WTC11 (cell line): ENCODE results near the gene TRAIP. TPM values are rescaled to one million over a fixed set of nuclear protein-coding genes. Genes with fewer than 3 reads are reported as not detected.

ENCODE experiments used
- ATAC-seq: fragments of 200-7000 bp; cut with Tn5 transposase; 2 replicates; pipeline ENCODE4 v1.10.0; 2021; ENCODE audit warnings: mild to moderate bottlenecking, moderate library complexity
- CTCF ChIA-PET: fragments of 300-600 bp; sonication (Branson Sonifier 250); formaldehyde crosslinking; loops from one replicate; lab custom pipeline; 2021; ENCODE audit warnings: antibody characterized with exemption; lab: Charles Lee
- POLR2A ChIA-PET: fragments of 350-600 bp; sonication (Branson Sonifier 250); formaldehyde crosslinking; loops from one replicate; lab custom pipeline; 2021; ENCODE audit warnings: antibody characterized with exemption; lab: Charles Lee
- DNase-seq: peaks from one replicate; pipeline ENCODE4 v3.0.0; 2021; ENCODE audit warnings: low spot score
- H3K27ac Mint-ChIP-seq: 2 replicates; pipeline ENCODE4 v1.8.0; 2021; ENCODE audit warnings: mixed read lengths
- H3K27me3 Mint-ChIP-seq: 2 replicates; pipeline ENCODE4 v1.8.0; 2021; ENCODE audit warnings: low read depth, mild to moderate bottlenecking, moderate library complexity, mixed read lengths
- H3K36me3 Mint-ChIP-seq: 2 replicates; pipeline ENCODE4 v1.8.0; 2021; ENCODE audit warnings: mixed read lengths
- H3K4me1 Mint-ChIP-seq: 2 replicates; pipeline ENCODE4 v1.8.0; 2022; ENCODE audit warnings: mixed read lengths
- H3K4me3 Mint-ChIP-seq: 2 replicates; pipeline ENCODE4 v1.8.0; 2021; ENCODE audit warnings: mild to moderate bottlenecking, moderate library complexity, mixed read lengths
- H3K9me3 Mint-ChIP-seq: 2 replicates; pipeline ENCODE4 v1.8.0; 2021; ENCODE audit warnings: mixed read lengths
- CBFB ChIP-seq: sonication (generic); formaldehyde crosslinking; IDR thresholded peaks from 2 replicates; pipeline ENCODE4 v1.8.1; 2022; ENCODE audit warnings: mild to moderate bottlenecking, low read depth, missing genetic modification reagents
- EMX1 ChIP-seq: fragments of 250-450 bp; sonication (Bioruptor Pico); IDR thresholded peaks from 2 replicates; pipeline ENCODE4 v1.8.0; 2021; ENCODE audit warnings: mild to moderate bottlenecking
- FOXJ3 ChIP-seq: sonication (generic); formaldehyde crosslinking; IDR thresholded peaks from 2 replicates; pipeline ENCODE4 v1.9.0; 2021; ENCODE audit warnings: missing genetic modification reagents, mild to moderate bottlenecking, borderline replicate concordance
- TEAD1 ChIP-seq: sonication (generic); formaldehyde crosslinking; IDR thresholded peaks from 2 replicates; pipeline ENCODE4 v1.8.0; 2022; ENCODE audit warnings: mild to moderate bottlenecking, missing genetic modification reagents
- TEAD4 ChIP-seq: sonication (generic); formaldehyde crosslinking; IDR thresholded peaks from 2 replicates; pipeline ENCODE4 v1.8.0; 2022; ENCODE audit warnings: mild to moderate bottlenecking, missing genetic modification reagents
- ZNF317 ChIP-seq: sonication (generic); formaldehyde crosslinking; IDR thresholded peaks from 2 replicates; pipeline ENCODE4 v1.8.1; 2023; ENCODE audit warnings: low read depth, mild to moderate bottlenecking, moderate library complexity, missing genetic modification reagents, borderline replicate concordance
- ZNF671 ChIP-seq: fragments of 250-450 bp; sonication (Bioruptor Pico); IDR thresholded peaks from 2 replicates; pipeline ENCODE4 v1.8.0; 2021; ENCODE audit warnings: mild to moderate bottlenecking
- total RNA-seq: library from RNA; stranded (reverse); gene quantifications from 3 replicates; pipeline ENCODE4 v1.2.3, GENCODE V29; 2021
- TF ChIP-seq, protein P1 (sequence below): sonication (generic); formaldehyde crosslinking; IDR thresholded peaks from 2 replicates; pipeline ENCODE4 v1.8.0; 2023; ENCODE audit warnings: missing genetic modification reagents
- TF ChIP-seq, protein P2 (sequence below): fragments of 250-450 bp; sonication (Bioruptor Pico); IDR thresholded peaks from 2 replicates; pipeline ENCODE4 v1.9.0; 2021; ENCODE audit warnings: moderate library complexity, mild to moderate bottlenecking, inconsistent platforms, borderline replicate concordance
- TF ChIP-seq, protein P3 (sequence below): fragments of 250-450 bp; sonication (Bioruptor Pico); IDR thresholded peaks from 2 replicates; pipeline ENCODE4 v2.1.2; 2022; ENCODE audit warnings: mild to moderate bottlenecking, moderate library complexity
- TF ChIP-seq, protein P4 (sequence below): sonication (generic); formaldehyde crosslinking; IDR thresholded peaks from 2 replicates; pipeline ENCODE4 v1.8.0; 2023; ENCODE audit warnings: missing genetic modification reagents, mild to moderate bottlenecking, borderline replicate concordance
- TF ChIP-seq, protein P5 (sequence below): sonication (generic); formaldehyde crosslinking; IDR thresholded peaks from 2 replicates; pipeline ENCODE4 v1.8.1; 2022; ENCODE audit warnings: low read depth, mild to moderate bottlenecking, moderate library complexity, missing genetic modification reagents, borderline replicate concordance
- TF ChIP-seq, protein P6 (sequence below): sonication (generic); formaldehyde crosslinking; IDR thresholded peaks from 2 replicates; pipeline ENCODE4 v1.8.1; 2023; ENCODE audit warnings: mild to moderate bottlenecking, moderate library complexity, missing genetic modification reagents

Gene TRAIP
- total RNA-seq, 1 experiment from 2014 or later = 25.9 TPM

DNA sequence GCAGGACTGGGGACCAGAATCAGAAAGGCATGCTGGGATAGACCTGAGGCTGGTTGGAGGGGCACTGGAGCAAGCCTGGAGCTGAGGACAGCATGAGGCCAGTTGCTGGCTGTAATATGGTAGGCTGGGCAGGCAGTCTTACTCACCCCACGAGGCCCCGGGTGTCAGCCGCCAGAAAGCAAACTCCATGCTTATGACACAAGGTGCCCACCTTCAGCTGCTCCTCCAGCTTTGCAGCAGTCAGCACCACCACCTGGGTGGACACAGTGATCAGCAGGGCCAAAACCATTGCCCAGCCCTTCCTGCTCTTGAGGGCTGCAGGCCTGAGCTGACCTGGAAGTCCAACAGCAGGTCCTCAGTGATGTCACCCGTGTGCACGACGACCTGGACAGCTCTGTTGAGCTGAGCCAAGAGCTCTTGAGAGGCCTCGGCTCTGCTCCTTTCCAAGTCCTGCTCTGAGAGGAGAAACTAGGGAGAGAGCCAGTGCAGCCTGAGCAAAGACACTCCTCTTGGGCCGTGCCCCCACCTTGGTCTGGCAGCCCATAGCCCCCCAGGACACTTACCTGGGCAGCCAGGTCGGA lies 43.4 kb downstream of the TRAIP start:
- H3K9me3 Mint-ChIP-seq = no peaks in the 10 kb centered on the region
- H3K27ac Mint-ChIP-seq = no peak overlapping the region
- H3K27me3 Mint-ChIP-seq = no peaks in the 10 kb centered on the region
- no peaks in the 10 kb centered on the region for H3K36me3 Mint-ChIP-seq
- no peak overlapping the region for H3K4me3 Mint-ChIP-seq
- no peak for DNase-seq
- POLR2A ChIA-PET = no interaction called here
- CTCF ChIA-PET = interaction anchor here (1.2 to 2.5 kb wide), 4 partner anchors 10 to 94 kb away, joined by 4 to 12 read pairs (median 6); partner anchors contain the start of genes AMIGO3 and INKA1
- TF ChIP-seq EMX1 (CRISPR knock-in tag) = no peak
- TF ChIP-seq, all 79 proteins: peak for 0
- H3K4me1 Mint-ChIP-seq = no peaks in the 10 kb centered on the region
- ATAC-seq = no peak

DNA sequence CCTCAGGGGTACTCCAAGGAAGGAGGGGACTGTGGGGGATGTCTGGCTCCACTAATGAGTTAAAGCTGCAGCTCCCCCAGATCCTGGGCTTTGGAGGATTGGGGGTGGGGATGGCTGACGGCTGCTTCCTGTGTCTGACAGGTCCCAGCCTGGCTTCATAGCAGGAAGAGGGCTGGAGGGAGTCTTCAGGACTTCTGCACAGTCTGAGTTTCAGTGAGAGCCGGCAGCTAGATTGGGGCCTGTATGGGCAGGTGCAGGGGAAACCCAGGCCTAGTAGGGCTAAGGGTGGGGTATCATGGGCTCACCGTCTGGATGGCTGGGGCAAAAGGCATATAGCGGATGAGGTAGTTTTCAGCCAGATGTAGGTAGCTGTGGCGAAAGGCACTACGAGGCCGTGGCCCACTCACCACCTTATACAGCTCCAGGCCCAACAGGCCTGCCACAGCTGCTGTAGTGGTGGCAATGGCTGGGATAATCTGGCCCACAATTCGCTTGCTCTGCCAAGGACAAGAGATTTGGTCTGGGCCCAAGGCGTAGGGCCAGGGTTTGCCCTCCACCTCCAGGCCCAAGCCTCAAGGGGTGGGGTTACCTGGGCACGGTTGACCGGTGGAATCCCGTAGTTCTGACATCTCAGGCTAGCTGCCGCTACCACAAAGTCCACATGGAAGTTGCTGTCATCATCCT lies 48.8 kb downstream of the TRAIP start:
- Mint-ChIP-seq H3K27ac (peak overlapping the region; percentile 83; the same call in 1 of the 2 replicates), H3K4me1 (peaks cover 35% of the 10 kb centered on the region), H3K27me3 (peaks cover 17% of the 10 kb centered on the region), H3K36me3 (no peaks in the 10 kb centered on the region), H3K4me3 (no peak overlapping the region), H3K9me3 (no peaks in the 10 kb centered on the region)
- ChIA-PET CTCF (interaction anchor here (1.3 to 7.4 kb wide), 4 partner anchors 32 to 136 kb away, joined by 3 to 207 read pairs (median 60); no protein-coding TSS in a partner anchor), POLR2A (interaction anchor here (1.0 kb wide), 1 partner anchor 31 kb away, joined by 4 read pairs; no protein-coding TSS in a partner anchor)
- TF ChIP-seq TEAD4 (CRISPR knock-in tag) (no peak), TEAD1 (CRISPR knock-in tag) (no peak), ZNF671 (CRISPR knock-in tag) (no peak), ZNF317 (CRISPR knock-in tag) (no peak), FOXJ3 (CRISPR knock-in tag) (no peak), CBFB (CRISPR knock-in tag) (no peak)
- TF ChIP-seq, protein P1, sequence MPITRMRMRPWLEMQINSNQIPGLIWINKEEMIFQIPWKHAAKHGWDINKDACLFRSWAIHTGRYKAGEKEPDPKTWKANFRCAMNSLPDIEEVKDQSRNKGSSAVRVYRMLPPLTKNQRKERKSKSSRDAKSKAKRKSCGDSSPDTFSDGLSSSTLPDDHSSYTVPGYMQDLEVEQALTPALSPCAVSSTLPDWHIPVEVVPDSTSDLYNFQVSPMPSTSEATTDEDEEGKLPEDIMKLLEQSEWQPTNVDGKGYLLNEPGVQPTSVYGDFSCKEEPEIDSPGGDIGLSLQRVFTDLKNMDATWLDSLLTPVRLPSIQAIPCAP (CRISPR knock-in tag) = no peak
- TF ChIP-seq, protein P2, sequence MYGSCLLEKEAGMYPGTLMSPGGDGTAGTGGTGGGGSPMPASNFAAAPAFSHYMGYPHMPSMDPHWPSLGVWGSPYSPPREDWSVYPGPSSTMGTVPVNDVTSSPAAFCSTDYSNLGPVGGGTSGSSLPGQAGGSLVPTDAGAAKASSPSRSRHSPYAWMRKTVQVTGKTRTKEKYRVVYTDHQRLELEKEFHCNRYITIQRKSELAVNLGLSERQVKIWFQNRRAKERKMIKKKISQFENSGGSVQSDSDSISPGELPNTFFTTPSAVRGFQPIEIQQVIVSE (CRISPR knock-in tag) = no peak
- TF ChIP-seq, protein P3, sequence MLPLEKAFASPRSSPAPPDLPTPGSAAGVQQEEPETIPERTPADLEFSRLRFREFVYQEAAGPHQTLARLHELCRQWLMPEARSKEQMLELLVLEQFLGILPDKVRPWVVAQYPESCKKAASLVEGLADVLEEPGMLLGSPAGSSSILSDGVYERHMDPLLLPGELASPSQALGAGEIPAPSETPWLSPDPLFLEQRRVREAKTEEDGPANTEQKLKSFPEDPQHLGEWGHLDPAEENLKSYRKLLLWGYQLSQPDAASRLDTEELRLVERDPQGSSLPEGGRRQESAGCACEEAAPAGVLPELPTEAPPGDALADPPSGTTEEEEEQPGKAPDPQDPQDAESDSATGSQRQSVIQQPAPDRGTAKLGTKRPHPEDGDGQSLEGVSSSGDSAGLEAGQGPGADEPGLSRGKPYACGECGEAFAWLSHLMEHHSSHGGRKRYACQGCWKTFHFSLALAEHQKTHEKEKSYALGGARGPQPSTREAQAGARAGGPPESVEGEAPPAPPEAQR = no peak
- TF ChIP-seq, protein P4, sequence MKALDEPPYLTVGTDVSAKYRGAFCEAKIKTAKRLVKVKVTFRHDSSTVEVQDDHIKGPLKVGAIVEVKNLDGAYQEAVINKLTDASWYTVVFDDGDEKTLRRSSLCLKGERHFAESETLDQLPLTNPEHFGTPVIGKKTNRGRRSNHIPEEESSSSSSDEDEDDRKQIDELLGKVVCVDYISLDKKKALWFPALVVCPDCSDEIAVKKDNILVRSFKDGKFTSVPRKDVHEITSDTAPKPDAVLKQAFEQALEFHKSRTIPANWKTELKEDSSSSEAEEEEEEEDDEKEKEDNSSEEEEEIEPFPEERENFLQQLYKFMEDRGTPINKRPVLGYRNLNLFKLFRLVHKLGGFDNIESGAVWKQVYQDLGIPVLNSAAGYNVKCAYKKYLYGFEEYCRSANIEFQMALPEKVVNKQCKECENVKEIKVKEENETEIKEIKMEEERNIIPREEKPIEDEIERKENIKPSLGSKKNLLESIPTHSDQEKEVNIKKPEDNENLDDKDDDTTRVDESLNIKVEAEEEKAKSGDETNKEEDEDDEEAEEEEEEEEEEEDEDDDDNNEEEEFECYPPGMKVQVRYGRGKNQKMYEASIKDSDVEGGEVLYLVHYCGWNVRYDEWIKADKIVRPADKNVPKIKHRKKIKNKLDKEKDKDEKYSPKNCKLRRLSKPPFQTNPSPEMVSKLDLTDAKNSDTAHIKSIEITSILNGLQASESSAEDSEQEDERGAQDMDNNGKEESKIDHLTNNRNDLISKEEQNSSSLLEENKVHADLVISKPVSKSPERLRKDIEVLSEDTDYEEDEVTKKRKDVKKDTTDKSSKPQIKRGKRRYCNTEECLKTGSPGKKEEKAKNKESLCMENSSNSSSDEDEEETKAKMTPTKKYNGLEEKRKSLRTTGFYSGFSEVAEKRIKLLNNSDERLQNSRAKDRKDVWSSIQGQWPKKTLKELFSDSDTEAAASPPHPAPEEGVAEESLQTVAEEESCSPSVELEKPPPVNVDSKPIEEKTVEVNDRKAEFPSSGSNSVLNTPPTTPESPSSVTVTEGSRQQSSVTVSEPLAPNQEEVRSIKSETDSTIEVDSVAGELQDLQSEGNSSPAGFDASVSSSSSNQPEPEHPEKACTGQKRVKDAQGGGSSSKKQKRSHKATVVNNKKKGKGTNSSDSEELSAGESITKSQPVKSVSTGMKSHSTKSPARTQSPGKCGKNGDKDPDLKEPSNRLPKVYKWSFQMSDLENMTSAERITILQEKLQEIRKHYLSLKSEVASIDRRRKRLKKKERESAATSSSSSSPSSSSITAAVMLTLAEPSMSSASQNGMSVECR = no peak
- TF ChIP-seq, protein P5, sequence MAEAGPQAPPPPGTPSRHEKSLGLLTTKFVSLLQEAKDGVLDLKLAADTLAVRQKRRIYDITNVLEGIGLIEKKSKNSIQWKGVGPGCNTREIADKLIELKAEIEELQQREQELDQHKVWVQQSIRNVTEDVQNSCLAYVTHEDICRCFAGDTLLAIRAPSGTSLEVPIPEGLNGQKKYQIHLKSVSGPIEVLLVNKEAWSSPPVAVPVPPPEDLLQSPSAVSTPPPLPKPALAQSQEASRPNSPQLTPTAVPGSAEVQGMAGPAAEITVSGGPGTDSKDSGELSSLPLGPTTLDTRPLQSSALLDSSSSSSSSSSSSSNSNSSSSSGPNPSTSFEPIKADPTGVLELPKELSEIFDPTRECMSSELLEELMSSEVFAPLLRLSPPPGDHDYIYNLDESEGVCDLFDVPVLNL (CRISPR knock-in tag) = no peak
- TF ChIP-seq, protein P6, sequence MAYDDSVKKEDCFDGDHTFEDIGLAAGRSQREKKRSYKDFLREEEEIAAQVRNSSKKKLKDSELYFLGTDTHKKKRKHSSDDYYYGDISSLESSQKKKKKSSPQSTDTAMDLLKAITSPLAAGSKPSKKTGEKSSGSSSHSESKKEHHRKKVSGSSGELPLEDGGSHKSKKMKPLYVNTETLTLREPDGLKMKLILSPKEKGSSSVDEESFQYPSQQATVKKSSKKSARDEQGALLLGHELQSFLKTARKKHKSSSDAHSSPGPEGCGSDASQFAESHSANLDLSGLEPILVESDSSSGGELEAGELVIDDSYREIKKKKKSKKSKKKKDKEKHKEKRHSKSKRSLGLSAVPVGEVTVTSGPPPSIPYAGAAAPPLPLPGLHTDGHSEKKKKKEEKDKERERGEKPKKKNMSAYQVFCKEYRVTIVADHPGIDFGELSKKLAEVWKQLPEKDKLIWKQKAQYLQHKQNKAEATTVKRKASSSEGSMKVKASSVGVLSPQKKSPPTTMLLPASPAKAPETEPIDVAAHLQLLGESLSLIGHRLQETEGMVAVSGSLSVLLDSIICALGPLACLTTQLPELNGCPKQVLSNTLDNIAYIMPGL (CRISPR knock-in tag) = no peak
- DNase-seq = no peak
- ATAC-seq = no peak
